GM12864 (cell line): ENCODE data around the gene USP43.

ENCODE experiments used
- DNase-seq: peaks from one replicate; pipeline ENCODE4 v3.0.0-alpha.2; 2011; ENCODE audit warnings: low read depth
- H3K4me3 ChIP-seq: 2 replicates; pipeline ENCODE4 v1.5.1; 2011; ENCODE audit warnings: mild to moderate bottlenecking, low read depth, low read length, control low read depth
- CTCF ChIP-seq: IDR thresholded peaks from 2 replicates; pipeline ENCODE4 v1.5.1; 2011; ENCODE audit warnings: low read depth, mild to moderate bottlenecking, moderate library complexity, low read length, control low read depth, inconsistent platforms; ENCODE audit errors: missing control alignments

The USP43 gene

GRCh38 chr17:9772658-9773057 lies 127.3 kb downstream of the USP43 start:
- H3K4me3 ChIP-seq, result no peak overlapping the region
- no peak for TF ChIP-seq CTCF
- no peak for DNase-seq

DNA sequence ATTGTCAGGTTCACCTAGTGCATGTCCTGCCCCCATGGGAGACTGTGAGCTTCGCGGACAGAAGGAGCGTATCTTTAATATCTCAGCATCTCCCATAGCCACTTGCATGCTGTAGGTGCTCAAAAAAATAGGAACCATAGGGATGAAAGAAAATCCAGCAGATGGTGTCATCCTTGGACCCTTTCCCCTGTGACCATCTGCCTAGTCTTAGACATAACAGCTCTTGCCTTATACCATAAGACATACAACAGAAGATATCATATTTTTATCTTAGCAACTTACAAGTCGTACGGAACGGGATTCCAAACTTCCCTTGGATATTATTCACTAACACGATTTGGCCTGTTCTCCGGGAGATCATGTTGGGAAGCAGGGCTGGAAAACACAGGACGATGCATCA lies 131.6 kb downstream of the USP43 start:
- DNase-seq, result no peak
- no peak for TF ChIP-seq CTCF

More for the DNA sequence above, 131.6 kb downstream of the USP43 start:
- H3K4me3 ChIP-seq, result no peak overlapping the region
